ENCODE measurements around the gene CD300LF. TPM values are rescaled to one million over a fixed set of nuclear protein-coding genes. Genes with fewer than 3 reads are reported as not detected.
A peak's percentile ranks its signal among the peaks of the same experiment; 100 is the strongest.

The CD300LF gene
- total RNA-seq, 1 donor from 2014 or later: not detected

GRCh38 chr17:74711058-74711824 is 1.5 kb downstream of the CD300LF start:
- Mint-ChIP-seq H3K9me3 (ENCODE audit: low read depth) (no peaks in the 10 kb centered on the region), H3K27ac (no peak overlapping the region), H3K4me1 (ENCODE audit: low read depth) (peaks cover 11% of the 10 kb centered on the region), H3K4me3 (ENCODE audit: low read depth) (no peak overlapping the region), H3K27me3 (peaks cover 20% of the 10 kb centered on the region), H3K36me3 (ENCODE audit: insufficient read depth) (no peaks in the 10 kb centered on the region)
- no peak for TF ChIP-seq CTCF (IDR thresholded peaks at IDR 0.05; ENCODE audit: unreplicated experiment)
- DNase-seq (ENCODE audit: low spot score, unreplicated experiment): no peak

GRCh38 chr17:74704544-74704943 is 8.2 kb downstream of the CD300LF start:
- H3K9me3 Mint-ChIP-seq (ENCODE audit: low read depth): no peaks in the 10 kb centered on the region
- no peak for TF ChIP-seq CTCF (IDR thresholded peaks at IDR 0.05; ENCODE audit: unreplicated experiment)
- peaks cover 9% of the 10 kb centered on the region for H3K4me1 Mint-ChIP-seq (ENCODE audit: low read depth)

GRCh38 chr17:74703311-74703710 is 9.4 kb downstream of the CD300LF start:
- Mint-ChIP-seq H3K9me3 (ENCODE audit: low read depth) (no peaks in the 10 kb centered on the region), H3K27me3 (peaks cover 46% of the 10 kb centered on the region), H3K36me3 (ENCODE audit: insufficient read depth) (no peaks in the 10 kb centered on the region), H3K4me1 (ENCODE audit: low read depth) (peaks cover 9% of the 10 kb centered on the region), H3K4me3 (ENCODE audit: low read depth) (no peak overlapping the region), H3K27ac (no peak overlapping the region)
- no peak for DNase-seq (ENCODE audit: low spot score, unreplicated experiment)
- no peak for TF ChIP-seq CTCF (IDR thresholded peaks at IDR 0.05; ENCODE audit: unreplicated experiment)

More at GRCh38 chr17:74704544-74704943, 8.2 kb downstream of the CD300LF start:
- Mint-ChIP-seq H3K27ac (peak overlapping the region; percentile 24), H3K36me3 (ENCODE audit: insufficient read depth) (no peaks in the 10 kb centered on the region), H3K4me3 (ENCODE audit: low read depth) (no peak overlapping the region), H3K27me3 (peaks cover 39% of the 10 kb centered on the region)
- no peak for DNase-seq (ENCODE audit: low spot score, unreplicated experiment)

- Mint-ChIP-seq H3K36me3 (ENCODE audit: insufficient read depth) (no peaks in the 10 kb centered on the region), H3K4me1 (ENCODE audit: low read depth) (peaks cover 9% of the 10 kb centered on the region), H3K27me3 (peaks cover 53% of the 10 kb centered on the region), H3K4me3 (ENCODE audit: low read depth) (no peak overlapping the region), H3K9me3 (ENCODE audit: low read depth) (no peaks in the 10 kb centered on the region), H3K27ac (no peak overlapping the region)
- no peak for DNase-seq (ENCODE audit: low spot score, unreplicated experiment)
- no peak for TF ChIP-seq CTCF (IDR thresholded peaks at IDR 0.05; ENCODE audit: unreplicated experiment)
Measured at GRCh38 chr17:74702116-74702871, 10.4 kb downstream of the CD300LF start.

- TF ChIP-seq CTCF (IDR thresholded peaks at IDR 0.05; ENCODE audit: unreplicated experiment): no peak
- Mint-ChIP-seq H3K9me3 (ENCODE audit: low read depth) (no peaks in the 10 kb centered on the region), H3K4me3 (ENCODE audit: low read depth) (no peak overlapping the region), H3K36me3 (ENCODE audit: insufficient read depth) (no peaks in the 10 kb centered on the region), H3K27ac (no peak overlapping the region), H3K27me3 (peaks cover 66% of the 10 kb centered on the region), H3K4me1 (ENCODE audit: low read depth) (no peaks in the 10 kb centered on the region)
- no peak for DNase-seq (ENCODE audit: low spot score, unreplicated experiment)
Measured at GRCh38 chr17:74699236-74699635, 13.5 kb downstream of the CD300LF start.
